Left renal pelvis (tissue), 4 donors: ENCODE results near the gene MRTFB. TPM values are rescaled to one million over a fixed set of nuclear protein-coding genes. Genes with fewer than 3 reads are reported as not detected.

Source experiments
- DNase-seq, 4 donors: peaks; one replicate each; pipeline ENCODE4 v3.0.0-alpha.2; 2013; ENCODE audit warnings: low read depth in 4 of 4, low spot score in 3 of 4
- polyA plus RNA-seq, 4 donors: library from polyadenylated mRNA; unstranded; fragments of 120-200 nt; gene quantifications; one replicate each; pipeline ENCODE4 v1.2.1, GENCODE V29; 2013; ENCODE audit not compliant: insufficient read length in 4 of 4

The MRTFB gene
- polyA plus RNA-seq, 4 donors: 20.3 to 35.0 (median 34.6) TPM

DNA sequence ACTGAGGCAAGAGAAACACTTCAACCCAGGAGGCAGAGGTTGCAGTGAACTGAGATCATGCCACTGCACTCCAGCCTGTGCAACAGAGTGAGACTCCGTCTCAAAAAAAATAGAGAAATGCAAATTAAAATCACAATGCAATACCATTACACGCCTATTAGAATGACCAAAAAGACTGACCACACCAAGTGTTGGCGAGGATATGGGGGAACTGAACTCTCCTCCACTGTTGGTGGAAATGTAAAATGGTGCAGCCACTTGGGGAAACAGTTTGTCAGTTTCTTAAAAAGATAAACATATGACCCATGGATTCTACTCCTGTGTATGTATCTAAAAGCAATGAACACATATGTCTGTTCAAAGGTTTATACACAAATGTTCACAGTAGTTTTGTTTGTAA, 204.8 kb downstream of the MRTFB start:
- no peak for DNase-seq

DNA sequence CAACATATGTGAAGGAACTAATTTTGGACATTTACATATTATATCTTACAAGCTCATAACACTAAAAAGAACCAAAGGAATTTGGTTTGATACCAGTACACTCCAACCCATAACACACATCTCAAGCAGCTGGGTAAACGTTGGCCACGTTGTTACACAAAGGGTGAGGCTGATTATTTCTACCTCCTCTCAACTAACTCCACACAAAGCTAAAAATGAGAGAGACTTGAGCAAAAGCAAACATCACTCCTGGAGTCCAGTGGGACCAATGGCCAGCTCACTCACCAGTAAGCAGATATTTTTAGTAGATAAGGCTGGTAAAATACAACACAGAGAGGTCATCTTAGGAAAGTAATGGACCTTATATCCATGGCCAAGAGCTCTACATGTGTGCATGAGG, 207.6 kb downstream of the MRTFB start:
- no peak for DNase-seq

DNA sequence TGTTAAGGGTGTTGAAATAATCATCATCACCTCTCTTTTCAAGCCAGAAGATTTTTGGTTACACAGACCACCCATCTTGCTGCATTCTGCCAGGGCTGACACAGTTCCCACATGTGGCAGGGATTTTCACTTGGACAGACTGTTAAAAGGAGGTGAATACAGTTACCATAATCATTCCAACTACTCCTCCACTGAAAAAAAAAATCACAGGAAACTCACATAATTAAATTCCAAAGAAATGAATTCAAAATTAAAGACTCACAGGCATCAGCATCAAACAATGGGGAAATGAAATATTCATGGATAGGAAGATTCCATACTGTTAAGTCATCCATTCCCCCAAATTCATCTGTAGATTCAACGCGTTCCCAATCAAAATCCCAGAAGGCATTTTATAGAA, 209.4 kb downstream of the MRTFB start:
- no peak for DNase-seq

DNA sequence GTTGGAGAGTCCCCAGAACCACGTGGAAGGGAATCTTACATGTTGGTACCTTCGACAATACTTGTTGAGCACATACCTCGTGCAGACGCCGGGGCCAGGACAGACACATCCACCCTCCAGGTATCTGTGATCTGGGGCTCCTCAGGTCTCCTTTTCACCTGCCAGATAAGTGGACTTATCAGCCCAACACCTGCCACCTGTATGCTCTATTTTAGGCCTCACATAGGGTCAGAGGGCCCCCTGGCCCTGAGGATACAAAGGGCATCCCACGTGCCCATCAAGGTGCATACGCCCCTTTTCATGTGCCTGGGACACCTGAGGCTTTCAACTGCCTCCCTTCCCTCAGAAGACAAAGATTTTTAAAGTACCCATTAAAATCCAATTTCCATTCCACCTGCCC, 212.7 kb downstream of the MRTFB start:
- DNase-seq: no peak

DNA sequence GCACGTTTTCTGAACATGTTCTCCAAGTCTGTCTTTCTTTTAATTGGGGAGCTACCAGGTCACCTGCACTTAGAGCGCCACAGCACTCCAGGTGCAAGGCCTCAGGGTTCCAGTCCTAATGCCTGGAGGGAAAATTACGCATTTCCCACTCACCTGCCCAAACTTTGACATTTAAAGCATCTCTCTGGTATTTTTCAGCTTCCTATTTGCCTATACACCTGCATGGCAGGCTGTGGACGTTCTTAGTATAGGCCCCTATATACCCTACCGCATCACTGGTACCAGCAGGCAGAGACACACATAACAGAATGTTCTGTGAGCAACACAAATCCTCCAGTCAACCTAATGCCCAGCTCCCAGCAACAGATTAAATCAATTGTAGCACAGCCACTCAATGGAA, 213.3 kb downstream of the MRTFB start:
- DNase-seq: no peak

DNA sequence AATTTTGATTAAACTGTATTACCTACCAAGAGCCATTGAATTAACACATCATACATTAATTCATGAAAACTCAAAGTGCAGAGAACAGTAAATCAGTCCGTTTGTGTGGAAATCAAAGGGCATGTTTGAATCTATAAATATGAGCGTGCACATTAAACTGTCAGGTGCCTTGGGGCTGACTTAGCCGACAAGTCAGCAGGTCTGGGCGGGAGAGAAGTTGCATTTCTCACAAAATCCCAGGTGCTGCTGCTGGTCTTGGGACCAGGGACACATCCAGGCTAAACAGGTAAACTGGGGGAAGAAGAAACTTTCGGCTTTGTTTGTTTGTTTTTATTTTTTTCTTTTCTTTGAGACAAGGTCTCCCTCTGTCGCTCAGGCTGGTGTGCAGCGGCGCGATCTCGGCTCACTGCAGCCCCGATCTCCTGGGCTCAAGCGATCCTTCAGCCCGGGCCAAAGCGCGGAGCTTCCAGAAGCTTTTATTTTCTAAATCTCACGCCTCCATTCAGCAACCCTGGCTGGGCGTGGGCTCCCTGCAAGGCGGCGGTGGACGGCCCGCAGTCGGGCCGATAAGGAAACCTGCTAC, 213.9 kb downstream of the MRTFB start:
- no peak for DNase-seq

DNA sequence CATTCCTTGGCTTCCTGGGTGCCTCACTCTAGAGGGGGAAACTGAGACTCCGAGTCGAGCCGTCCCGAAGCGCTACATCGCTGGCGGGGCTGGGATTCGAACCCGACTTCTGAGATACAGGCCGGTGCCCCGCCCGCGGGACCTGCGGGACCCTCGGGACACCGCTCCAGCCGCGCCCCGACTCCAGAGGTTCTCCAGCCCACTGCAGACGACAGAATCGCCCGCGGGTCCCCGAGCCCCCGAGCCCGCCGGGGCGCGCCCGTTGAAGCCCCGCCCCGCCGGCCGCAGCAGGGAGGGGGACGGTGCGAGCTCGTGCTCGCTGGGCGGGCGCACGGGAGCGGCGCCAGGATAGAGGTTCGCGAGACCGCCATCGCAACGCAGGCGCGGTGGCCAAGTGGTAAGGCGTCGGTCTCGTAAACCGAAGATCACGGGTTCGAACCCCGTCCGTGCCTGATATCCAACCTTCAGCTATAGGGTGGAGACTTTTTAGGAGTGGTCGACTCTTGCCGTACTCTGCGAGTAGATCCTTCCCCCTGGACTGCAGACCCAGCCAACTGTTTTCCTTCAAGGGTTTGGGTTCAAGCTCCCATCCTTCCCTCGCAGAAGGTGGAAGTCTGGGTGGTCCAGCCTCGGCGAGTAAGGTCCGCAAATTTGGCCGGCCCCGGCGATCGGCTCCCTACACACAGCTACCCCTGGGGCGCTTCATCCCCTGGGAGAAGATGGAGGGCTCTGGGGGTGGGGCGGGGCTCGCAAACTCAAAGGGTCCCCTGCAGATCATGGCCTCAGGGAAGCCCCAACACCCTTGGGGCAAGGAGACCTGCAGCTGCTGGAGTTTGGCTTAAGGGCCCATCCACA, 214.6 kb downstream of the MRTFB start:
- peak; percentile 84 to 92 (median 86) for DNase-seq

DNA sequence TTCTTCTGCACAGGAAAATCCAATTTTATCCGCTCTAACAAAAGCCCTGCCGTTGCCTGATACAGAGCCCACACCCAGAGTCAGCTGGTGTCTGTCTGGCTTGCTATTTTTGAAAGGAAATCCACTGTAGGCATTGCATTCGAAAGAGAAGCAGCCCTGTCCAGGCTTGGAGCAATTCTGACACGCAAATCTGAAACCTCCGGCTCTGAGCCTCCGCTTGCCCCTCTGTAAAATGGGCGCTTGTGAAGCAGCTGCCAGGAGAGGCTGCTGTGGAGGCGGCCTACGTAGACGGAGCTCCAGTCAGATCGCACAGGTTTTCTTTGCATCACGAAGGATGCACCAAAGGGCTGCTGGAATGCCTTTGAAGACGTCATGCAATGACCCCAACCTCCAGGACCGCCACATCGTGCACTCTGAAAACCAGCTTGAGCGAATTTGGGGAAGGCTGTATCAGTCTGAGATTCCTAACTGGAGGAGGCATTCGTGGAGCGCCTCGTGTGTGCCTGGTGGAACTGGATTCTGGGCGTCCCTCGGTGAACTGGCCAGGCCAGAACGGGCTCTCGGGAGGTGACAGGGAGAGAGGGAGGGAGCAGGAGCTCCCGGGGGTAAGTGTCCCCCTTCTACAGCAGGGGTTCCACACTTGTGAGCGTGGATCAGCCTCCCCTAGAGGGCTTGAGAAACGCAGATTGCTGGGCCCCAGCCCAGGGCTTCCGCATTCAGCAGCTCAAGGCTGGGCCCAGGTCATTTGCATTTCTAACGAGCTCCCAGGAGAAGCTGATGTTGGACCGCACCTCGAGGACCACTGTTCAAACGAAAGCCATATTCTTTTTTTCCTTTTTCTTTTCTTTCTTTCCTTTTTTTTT, 215.5 kb downstream of the MRTFB start:
- no peak for DNase-seq

DNA sequence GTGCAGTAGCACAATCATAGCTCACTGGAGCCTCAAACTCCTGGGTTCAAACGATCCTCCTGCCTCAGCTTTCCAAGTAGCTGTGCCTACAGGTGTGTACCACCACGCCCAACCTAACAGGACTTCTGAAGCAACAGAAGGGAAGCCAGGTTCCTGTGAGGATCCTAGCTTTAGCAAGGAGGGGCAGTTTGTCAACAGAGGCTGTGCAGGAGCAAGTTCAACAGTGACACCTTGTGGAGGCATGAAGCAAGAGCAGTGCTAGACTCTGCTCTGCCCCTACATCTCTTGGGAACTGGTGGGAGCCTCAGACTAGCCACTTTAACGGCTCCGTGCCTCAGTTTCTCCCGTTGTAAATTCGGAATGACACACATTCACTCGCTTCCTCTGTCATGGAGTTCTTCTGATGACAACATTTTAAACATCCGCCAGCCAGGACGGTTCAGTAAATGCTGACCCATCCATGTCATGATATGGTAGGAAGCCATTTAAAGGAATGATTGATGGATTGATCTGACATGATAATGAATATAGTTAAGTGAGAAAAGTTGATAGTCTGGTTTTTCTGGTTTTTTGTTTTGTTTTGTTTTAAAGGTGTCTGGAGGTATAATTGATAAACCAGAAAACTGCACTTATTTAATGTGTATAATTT, 218.7 kb downstream of the MRTFB start:
- no peak for DNase-seq

DNA sequence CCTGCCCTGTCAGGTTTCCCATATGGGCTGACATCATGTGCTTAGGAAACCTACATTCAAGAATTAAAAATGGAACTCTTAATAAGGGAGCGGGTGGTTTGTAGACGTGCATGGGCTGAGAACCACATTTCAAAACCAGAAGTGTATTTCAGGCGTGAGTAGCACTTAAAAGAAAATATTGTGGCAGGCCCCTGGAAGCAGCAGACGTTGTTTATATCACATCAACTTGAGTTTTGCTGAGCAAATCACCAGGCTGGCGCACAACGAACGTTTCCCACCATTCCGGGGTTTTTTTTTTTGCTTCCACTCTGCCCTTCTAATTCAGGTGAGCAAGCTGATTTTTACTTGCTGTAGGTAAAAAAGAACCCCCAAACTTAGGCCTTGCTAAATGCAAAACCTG, 220.2 kb downstream of the MRTFB start:
- no peak for DNase-seq

DNA sequence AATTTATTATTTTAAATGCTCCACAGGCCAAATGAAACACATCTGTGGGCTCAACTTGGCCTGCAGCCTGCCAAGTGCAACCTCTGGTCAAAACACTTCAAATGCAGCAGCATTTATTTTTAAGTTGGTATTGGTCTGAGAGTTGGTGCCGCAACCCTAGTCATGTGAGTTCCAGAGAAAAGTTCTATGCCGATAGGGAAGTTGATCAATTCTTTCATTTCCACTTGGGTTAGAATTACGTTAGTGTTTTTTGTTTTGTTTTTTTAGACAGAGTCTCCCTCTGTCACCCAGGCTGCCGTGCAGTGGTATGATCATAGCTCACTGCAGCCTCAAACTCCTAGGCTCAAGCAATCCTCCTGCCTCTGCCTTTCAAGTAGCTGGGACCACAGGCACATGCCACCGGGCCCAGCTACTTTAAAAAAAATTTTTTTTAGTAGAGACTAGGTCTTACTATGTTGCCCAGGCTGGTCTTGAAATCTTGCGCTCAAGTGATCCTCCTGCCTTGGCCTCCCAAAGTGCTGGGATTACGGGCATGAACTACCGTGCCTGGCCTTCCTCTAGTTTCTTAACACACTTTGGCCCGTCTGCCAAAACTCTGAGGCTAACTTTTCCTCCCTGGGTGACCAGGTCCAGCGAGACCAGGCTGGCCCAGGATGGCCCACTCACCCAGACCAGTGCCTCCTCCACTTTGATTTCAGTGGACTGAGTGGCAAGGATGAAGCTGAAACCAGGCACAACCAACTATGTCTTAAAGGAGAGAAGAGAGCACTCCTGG, 221.1 kb downstream of the MRTFB start:
- DNase-seq: no peak

DNA sequence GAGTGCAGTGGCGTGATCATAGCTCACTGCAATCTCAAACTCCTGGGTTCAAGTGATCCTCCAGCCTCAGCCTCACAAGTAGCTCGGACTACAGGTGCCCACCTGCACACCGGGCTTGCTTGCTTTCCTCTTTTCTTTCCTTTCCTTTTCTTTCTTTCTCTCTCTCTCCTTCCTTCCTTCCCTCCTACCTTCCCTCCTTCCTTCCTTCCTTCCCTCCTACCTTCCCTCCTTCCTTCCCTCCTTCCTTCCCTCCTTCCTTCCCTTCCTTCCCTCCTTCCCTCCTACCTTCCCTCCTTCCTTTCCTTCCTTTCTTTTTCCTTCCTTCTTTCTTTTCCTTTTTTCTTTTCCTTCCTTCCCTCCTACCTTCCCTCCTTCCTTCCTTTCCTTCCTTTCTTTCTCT, 225.5 kb downstream of the MRTFB start:
- DNase-seq: no peak

DNA sequence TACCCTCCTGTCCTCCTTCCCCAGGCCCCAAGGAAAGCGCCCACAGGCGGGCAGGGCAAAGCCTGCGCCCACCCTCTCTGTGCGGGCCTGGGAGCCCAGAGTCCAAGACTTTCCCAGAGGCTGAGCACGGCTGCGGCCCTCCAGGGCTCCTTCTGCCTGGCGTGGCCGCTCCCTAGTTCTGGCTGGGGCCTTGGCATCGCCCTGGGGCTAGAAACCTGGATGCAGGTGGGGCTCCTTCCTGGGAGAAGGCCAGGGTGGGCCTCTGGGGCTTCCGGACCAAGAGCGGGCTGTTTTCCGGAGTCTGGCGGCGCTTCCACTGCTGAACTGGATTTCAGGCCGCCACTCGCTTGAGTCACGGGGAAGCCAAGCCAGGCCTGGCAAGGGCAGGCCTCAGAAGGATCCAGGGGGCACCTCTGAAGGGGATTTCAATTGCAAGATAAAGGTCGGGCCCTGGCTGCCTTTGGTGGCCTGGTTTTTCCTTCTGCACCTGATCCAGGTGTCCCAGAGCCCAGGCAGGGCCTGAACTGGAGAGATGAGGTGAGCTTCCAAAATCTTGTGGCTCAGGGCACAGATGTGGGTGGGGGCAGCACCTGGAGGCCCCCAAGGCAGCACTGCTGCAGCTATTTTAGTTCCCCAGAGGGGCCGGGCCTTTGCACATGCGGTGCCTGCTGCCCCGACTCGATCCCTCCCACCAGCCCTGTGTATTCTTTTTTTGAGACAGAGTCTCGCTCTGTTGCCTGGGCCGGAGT, 227.4 kb downstream of the MRTFB start:
- no peak for DNase-seq

DNA sequence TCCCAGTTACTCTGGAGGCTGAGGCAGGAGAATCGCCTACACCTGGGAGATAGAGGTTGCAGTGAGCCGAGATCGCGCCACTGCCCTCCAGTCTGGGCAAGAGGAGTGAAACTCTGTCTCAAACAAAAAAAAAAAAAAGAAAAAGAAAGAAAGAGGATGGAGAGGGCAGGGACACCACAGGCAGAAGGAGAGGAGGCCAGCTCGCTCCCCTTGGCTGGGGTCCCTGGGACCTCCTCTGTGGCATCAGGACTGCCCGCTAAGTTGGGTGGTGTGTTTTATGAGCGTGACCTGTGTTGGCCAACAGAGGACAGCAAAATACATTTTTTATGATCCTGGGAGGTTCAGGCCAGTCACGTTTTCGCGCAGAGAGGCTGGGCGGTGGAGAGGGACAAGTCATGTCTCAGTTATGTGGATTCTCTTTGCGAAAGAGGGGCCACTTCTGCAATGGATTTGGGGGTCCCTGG, 229.6 kb downstream of the MRTFB start:
- DNase-seq: no peak

DNA sequence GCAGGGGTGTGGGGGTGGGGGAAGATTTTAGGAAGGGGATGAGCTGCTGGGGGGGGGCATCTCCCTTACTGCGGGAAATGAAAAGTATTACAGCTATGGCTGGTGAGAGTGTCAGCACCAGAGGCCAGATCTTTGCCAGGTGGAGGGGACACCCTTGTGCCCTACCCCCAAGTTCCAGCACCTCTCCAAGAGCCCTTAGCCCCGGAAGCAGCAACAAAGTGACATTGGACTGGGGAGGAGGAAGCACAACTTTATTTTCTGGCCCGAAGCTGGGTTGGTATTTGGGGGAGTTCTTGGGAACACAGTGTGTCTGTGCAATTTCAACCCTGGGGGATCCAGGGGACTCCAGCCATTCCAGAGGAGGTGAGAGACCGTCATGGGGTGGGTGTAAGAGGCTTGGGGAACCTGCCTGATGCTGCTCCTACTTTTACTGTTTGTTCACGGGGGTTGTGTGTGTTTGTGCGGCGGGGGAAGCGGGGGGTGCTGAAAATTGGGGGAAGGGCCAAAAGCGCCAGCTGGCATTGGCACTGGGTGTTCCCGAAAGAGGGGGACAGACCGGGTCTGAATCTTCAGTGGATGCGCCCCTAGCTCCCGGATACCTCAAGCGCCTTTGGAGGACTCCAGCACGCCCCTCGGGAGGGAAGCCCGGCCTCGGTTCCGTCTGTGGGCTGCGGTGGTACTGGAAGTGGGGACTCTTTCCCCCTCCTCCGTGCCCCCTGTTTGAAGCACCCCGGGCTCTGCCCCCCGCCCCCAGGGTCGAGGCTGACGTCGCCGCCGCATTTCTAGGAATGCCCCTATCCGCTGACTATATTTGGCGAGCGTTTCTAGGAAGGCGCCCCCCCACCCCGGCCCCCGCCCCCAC, 230.3 kb downstream of the MRTFB start:
- no peak for DNase-seq

DNA sequence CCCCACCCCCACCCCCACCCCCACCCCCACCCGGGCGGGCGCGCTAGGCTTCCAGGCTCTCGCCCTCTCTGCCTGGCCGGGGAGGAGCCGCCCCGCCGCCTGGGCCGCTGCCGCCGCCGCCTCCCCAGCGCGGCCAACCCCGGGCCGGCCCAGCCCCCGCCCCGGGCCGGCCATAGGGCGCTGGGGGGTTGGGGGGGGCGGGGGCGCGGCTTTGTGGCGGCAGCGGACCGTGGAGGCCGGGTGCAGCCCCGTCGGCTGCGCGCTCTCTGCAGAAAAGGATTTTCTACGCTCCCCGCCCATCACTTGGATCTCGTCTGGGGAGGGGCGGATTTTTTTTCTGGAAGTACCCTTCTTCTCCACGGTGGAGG, 230.9 kb downstream of the MRTFB start:
- DNase-seq: no peak

DNA sequence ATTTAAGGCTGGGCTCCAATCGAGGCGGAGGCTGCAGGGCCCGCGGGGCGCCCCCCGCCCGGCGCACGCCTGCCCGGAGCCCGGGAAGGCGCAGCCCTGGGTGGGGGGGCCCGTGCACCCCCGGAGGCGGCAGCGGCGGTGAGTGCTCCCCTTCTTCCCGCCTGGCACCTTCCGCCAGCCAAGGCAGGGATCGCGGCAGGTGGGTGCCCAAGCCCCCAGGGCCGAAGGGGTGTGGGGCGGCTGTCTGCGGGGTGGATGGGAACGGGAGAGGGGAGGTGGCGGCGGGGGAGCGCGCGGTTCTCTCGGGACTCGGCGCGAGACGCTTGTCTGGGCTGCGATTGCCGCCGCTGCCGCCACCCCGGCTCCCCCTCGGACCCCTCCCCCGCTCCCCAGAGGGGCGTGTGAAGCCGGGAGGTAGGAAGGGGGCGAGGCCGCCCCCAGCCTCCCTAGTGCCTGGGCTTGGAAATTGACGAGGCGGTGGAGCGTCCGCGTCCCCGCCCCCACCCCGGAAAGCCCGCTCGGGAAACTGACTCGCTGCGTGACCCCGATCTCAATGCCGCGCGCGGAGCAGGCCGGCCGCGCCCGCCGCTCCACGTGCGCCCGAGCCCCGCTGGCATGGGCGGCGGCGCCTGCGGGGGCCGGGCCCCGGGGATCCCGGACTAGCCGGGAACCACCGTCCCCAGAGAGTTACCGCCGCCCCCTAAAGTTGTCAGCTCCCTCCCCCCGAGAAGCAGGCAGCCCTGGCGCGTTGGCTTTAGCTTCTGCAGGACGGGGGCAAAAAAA, 231.5 kb downstream of the MRTFB start:
- DNase-seq: no peak

DNA sequence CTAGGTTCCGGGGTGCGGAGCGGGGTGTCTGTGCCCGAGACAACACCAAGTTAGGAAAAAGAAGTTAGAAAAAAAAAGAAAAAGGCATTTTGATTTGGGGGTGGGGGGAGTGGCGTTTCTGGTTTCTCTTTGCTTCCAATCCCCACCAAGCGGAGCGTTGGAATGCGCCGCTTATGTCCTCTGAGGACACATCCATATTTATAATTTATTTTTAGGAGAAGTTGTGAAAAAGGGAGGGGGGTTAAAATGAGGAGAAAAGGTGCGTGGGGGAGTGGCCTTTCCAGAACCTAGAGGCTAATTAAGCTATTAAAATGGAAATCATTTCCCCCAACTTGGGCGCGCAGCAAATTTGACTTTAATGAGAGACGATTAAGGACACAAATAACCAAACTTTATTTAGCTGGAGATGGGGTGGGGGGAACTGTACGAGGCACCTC, 232.1 kb downstream of the MRTFB start:
- no peak for DNase-seq
